HG02571 (cell line): ENCODE results near the gene SCYL1.
"Not testable (repeated sequence)": the region's sequence is repeated elsewhere in the genome, so short reads cannot be mapped to it uniquely, and the experiment has no call there.

Experiments
- ATAC-seq: cut with Tn5 transposase; IDR thresholded peaks from one replicate; pipeline ENCODE4 v1.9.1; 2021; ENCODE audit warnings: mild to moderate bottlenecking, moderate library complexity; ENCODE audit not compliant: unreplicated experiment

SCYL1 gene

DNA sequence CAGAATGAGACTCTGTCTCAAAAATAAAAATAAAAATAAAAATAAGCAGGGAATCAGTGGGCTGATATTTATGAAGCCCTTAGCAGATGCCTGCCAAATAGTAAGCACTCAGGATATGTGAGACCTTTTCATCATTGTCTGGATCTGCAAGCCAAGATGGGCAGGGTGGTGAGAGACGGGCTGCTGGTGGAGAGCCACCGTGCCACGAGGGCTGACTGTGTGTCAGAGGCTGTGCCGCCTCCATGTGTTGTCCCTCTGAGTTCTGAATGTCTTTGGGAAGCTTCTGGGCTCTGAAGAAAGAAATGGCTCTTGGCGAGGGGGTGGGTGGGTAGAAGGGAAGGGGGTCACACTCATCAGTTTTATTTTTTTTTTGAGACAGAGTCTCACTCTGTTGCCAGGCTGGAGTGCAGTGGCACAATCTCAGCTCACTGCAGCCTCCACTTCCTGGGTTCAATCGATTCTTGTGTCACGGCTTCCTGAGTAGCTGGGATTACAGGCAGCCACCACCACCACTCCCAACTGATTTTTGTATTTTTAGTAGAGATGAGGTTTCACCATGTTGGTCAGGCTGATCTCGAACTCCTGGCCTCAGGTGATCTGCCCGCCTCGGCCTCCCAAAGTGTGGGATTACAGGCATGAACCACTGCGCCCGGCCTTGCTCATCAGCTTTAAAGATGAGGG lies 40.1 kb downstream of the SCYL1 start:
- ATAC-seq, result not testable (repeated sequence)

GRCh38 chr11:65565624-65566453 lies 41.0 kb downstream of the SCYL1 start:
- ATAC-seq, result no peak

DNA sequence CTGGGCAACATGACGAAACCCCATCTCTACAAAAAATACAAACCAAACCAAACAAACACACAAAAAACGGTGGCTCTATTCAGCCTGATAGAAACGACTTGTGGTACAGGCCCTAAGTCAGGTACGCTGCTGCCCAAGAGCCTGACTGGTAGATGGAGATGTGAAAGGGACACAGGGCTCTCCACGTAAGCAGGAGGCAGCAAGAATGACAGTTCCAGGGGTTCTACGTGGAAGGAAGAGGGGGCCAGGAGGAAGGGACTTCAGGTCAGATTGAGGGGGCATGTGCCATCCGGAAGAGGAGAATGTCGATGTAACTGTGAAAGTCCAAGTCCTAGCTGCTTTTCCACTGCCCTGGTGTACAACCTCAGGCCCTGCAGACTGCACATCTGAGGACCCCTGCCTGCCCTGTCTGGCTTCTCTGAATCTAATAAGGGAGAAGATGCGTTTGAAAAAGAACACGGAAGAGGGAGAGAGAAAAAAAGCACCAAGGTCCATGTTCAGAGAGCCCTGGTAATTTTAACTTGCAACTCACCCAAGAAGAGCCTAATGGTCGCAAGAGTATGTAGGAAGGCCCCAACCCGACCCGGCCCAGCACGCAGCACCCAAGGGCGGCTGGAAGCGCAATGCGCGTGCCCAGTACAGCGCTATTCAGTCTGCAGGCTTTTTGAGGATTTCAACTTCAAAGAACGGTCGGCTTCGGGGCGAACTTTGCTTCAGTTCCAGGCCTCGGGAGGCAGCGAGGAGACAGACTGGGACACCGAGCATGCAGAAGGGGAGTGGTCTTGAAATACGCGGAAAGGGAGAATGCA lies 44.5 kb downstream of the SCYL1 start:
- ATAC-seq, result peak; percentile 8

- peak; percentile 55 for ATAC-seq
These were observed 45.4 kb downstream of the SCYL1 start, which contains the start of gene ZNRD2 for GRCh38 chr11:65569973-65570918. ZNRD2 (plus strand) TSS chr11:65570477; CDS start chr11:65570492, 15 bp downstream.

DNA sequence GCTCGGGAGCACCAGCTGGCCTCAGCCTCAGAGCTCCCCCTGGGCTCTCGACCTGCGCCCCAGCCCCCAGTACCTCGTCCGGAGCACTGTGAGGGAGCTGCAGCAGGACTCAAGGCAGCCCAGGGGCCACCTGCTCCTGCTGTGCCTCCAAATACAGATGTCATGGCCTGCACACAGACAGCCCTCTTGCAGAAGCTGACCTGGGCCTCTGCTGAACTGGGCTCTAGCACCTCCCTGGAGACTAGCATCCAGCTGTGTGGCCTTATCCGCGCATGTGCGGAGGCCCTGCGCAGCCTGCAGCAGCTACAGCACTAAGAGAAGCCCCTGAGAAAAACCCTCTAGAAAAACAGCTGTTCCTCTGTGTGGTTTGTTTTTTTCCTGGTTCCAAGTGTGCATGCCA lies 46.5 kb downstream of the SCYL1 start:
- no peak for ATAC-seq

- no peak for ATAC-seq
These were observed 47.1 kb downstream of the SCYL1 start for GRCh38 chr11:65571940-65572339.

GRCh38 chr11:65572356-65573051 lies 47.6 kb downstream of the SCYL1 start, which contains the start of gene FAM89B:
FAM89B (plus strand) TSS chr11:65572538; CDS start chr11:65572670, 132 bp downstream.
- no peak for ATAC-seq

DNA sequence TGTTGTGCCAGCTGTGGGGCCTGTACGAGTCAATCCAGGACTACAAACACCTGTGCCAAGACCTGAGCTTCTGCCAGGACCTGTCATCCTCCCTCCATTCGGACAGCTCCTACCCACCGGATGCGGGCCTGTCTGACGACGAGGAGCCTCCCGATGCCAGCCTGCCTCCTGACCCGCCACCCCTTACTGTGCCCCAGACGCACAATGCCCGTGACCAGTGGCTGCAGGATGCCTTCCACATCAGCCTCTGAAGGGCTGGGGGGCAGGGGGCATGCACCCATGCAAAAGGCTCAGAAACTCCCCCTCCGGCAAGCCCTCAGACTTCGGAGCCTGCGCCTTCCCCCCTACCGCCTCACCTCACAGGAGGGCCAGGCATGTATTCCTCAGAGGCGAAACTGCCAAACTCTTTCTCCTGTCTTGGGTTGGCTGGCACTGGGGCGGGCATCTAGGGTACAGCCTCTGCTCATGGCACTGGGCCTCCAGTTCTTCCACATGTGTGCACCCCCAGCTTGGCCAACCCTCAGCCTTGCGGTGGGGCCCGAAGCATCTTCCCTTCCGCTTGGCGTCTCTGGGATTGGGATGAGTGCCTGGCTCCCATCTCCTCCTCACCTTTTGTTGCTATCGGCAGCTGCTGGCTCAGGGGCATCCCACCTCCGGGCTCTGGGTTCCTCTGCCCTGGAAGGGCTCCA lies 48.7 kb downstream of the SCYL1 start:
- no peak for ATAC-seq

GRCh38 chr11:65574109-65574810 lies 49.4 kb downstream of the SCYL1 start:
- no peak for ATAC-seq

GRCh38 chr11:65574811-65575567 lies 50.1 kb downstream of the SCYL1 start:
- ATAC-seq, result no peak

GRCh38 chr11:65575568-65576231 lies 50.8 kb downstream of the SCYL1 start, which contains the start of gene EHBP1L1:
EHBP1L1 (plus strand) TSS chr11:65576053; CDS start chr11:65576303, 250 bp downstream.
- peak; percentile 19 for ATAC-seq

- ATAC-seq, result no peak
These were observed 51.5 kb downstream of the SCYL1 start for GRCh38 chr11:65576232-65576866.

- no peak for ATAC-seq
These were observed 52.2 kb downstream of the SCYL1 start for GRCh38 chr11:65576867-65577755.

GRCh38 chr11:65577756-65578109 lies 52.9 kb downstream of the SCYL1 start:
- no peak for ATAC-seq

- no peak for ATAC-seq
These were observed 53.3 kb downstream of the SCYL1 start for GRCh38 chr11:65578134-65578533.

DNA sequence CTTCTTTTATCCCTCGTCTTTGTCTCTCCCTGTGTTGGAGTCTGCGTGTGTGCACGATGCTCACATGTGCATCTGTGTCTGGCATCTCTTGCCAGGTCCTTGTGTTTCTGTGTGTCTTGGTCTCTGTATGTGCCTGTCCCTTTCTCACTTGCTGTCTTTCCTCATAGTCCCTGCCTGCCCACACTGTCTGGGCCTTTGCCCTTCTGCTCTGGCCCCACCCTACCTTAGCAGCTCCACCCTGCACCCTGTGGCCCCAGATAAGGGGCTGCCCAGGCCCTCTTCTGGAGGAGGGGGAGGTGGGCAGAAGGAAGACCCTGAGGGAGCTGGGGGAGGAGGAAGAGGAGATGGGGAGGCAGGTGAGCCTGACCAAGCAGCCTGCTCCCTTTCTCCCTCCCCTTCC lies 53.8 kb downstream of the SCYL1 start:
- no peak for ATAC-seq
